Anterior cingulate cortex (tissue), 58 donors: ENCODE results near the gene SLC9A2.

Source experiments
- DNase-seq, 58 donors: peaks; one replicate each; lab custom pipeline; 2025; lab: John Stamatoyannopoulos, UW

The SLC9A2 gene

GRCh38 chr2:102669401-102669800, 50.0 kb downstream of the SLC9A2 start:
- DNase-seq: no peak

- no peak for DNase-seq
Measured at GRCh38 chr2:102672107-102672776, 52.9 kb downstream of the SLC9A2 start.

- DNase-seq: no peak
Measured at GRCh38 chr2:102674370-102674769, 55.0 kb downstream of the SLC9A2 start.

- no peak for DNase-seq
Measured at GRCh38 chr2:102674836-102675235, 55.5 kb downstream of the SLC9A2 start.

GRCh38 chr2:102677244-102678215, 58.2 kb downstream of the SLC9A2 start:
- DNase-seq: no peak

GRCh38 chr2:102678442-102678841, 59.1 kb downstream of the SLC9A2 start:
- DNase-seq: no peak

GRCh38 chr2:102686479-102687439, 67.4 kb downstream of the SLC9A2 start:
- DNase-seq: no peak

GRCh38 chr2:102690012-102690411, 70.7 kb downstream of the SLC9A2 start:
- no peak for DNase-seq

GRCh38 chr2:102696463-102696862, 77.1 kb downstream of the SLC9A2 start:
- no peak for DNase-seq

- DNase-seq: peak in 1 of 58 donors; percentile 2
Measured at GRCh38 chr2:102698369-102699111, 79.2 kb downstream of the SLC9A2 start.

- no peak for DNase-seq
Measured at GRCh38 chr2:102703305-102703704, 84.0 kb downstream of the SLC9A2 start.

GRCh38 chr2:102703748-102704147, 84.4 kb downstream of the SLC9A2 start:
- DNase-seq: no peak

GRCh38 chr2:102704531-102704930, 85.2 kb downstream of the SLC9A2 start:
- DNase-seq: no peak

- DNase-seq: no peak
Measured at GRCh38 chr2:102707796-102708695, 88.7 kb downstream of the SLC9A2 start.

GRCh38 chr2:102708847-102709559, 89.7 kb downstream of the SLC9A2 start:
- DNase-seq: no peak

- no peak for DNase-seq
Measured at GRCh38 chr2:102717308-102718018, 98.1 kb downstream of the SLC9A2 start.
